ENCODE measurements around the gene LRP1B.

- TF ChIP-seq CTCF (IDR thresholded peaks at IDR 0.05), result no peak
- no peak for TF ChIP-seq POLR2A (IDR thresholded peaks at IDR 0.05)
Observed at GRCh38 chr2:140747090-140747489, 1383.7 kb downstream of the LRP1B start.

Measured in thyroid gland (tissue), 4 donors.